Esophagus (tissue), 2 donors: ENCODE results near the gene LRRC8C. TPM values are rescaled to one million over a fixed set of nuclear protein-coding genes. Genes with fewer than 3 reads are reported as not detected.

Experiments used
- H3K27ac ChIP-seq, 2 donors: one replicate each; pipeline ENCODE4 v1.5.1; 2013; ENCODE audit warnings: low read depth in 2 of 2, mild to moderate bottlenecking in 2 of 2, inconsistent platforms in 1 of 2, low read length in 1 of 2, moderate library complexity in 1 of 2
- H3K27me3 ChIP-seq, 2 donors: one replicate each; pipeline ENCODE4 v1.6.1; 2013; ENCODE audit warnings: low read length in 2 of 2, control low read depth in 1 of 2, mild to moderate bottlenecking in 1 of 2; ENCODE audit not compliant: insufficient read depth in 2 of 2, control insufficient read depth in 1 of 2
- H3K36me3 ChIP-seq, 2 donors: one replicate each; pipeline ENCODE4 v1.6.1; 2013; ENCODE audit warnings: low read length in 1 of 2; ENCODE audit not compliant: control insufficient read depth in 2 of 2, insufficient read depth in 2 of 2
- H3K4me1 ChIP-seq, 2 donors: one replicate each; pipeline ENCODE4 v1.6.1; 2013; ENCODE audit warnings: low read length in 1 of 2; ENCODE audit not compliant: control insufficient read depth in 2 of 2, insufficient read depth in 2 of 2
- H3K4me3 ChIP-seq, 2 donors: one replicate each; pipeline ENCODE4 v1.5.1; 2013; ENCODE audit warnings: low read length in 2 of 2, mild to moderate bottlenecking in 2 of 2, low read depth in 1 of 2, moderate library complexity in 1 of 2
- H3K9me3 ChIP-seq, 2 donors: one replicate each; pipeline ENCODE4 v1.6.1; 2013; ENCODE audit warnings: mild to moderate bottlenecking in 2 of 2, low read depth in 1 of 2, low read length in 1 of 2, moderate library complexity in 1 of 2; ENCODE audit not compliant: control insufficient read depth in 2 of 2, insufficient read depth in 1 of 2
- WGBS, 2 donors: extraction: QIAGEN DNeasy Blood & Tissue Kit; methylation state at CpG; one replicate each; pipeline ENCODE4 v1.1.7; 2013; 5-methylcytosine and 5-hydroxymethylcytosine counted together
- polyA plus RNA-seq, 2 donors: library from polyadenylated mRNA; stranded (reverse); fragments of 200-250 nt; gene quantifications; one replicate each; pipeline ENCODE4 v1.2.3, GENCODE V29; 2013
- donor health status: healthy with polysubstance abuse.
- donor health status: Bipolar disorder and iron deficiency.

Gene LRRC8C
- polyA plus RNA-seq, 2 donors, result 0.69 to 0.80 TPM

DNA sequence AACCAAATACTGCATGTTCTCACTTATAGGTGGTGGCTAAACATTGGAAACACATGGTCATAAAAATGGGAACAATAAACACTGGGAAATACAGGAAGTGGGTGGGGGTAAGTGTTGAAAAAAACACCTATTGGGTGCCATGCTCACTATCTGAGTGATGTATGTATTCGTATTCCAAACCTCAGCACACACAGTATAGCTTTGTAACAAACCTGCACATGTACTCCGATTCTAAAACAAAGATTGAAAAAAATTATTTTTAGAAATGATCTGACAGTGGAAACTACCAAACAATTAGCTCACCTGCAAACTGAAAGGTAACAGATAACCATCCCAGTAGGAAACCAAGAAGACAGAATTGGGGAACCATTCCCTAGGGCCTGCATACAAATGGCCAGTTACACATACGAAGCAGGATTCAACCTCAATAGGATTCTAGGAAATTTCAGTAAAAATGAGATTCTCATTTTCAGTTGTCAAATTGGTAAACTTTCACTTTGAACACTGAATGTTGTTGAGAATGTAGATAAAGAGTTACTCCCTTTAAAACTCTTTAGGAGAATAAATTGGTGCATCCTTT is 99.8 kb downstream of the LRRC8C start:
- H3K4me1 ChIP-seq, result peaks cover 0 to 2% of the 10 kb centered on the region in 2 donors
- H3K27ac ChIP-seq, result no peak overlapping the region
- 75 to 80% methylated on average over 3 of the region's 3 CpGs for whole genome bisulfite sequencing, 2 donors

DNA sequence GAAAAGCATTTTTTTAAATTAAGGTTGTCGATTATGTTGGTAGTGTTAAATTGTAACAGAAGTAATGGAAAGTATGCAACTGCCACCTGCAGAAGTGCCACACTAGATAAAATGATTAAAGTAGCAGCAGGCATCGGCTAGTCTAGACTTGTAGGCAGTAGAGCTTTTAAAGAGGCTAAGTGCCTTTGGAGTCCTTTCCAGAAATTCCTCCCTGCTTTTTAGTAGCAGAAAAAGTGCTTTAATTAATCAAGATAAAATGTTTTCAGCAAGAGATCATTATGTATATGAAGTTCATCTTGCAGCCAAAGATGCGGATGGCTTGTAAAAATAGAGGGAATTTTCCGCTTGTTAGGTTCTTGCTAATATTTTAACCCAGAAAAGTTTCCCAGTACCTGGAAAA is 100.8 kb downstream of the LRRC8C start:
- Histone ChIP-seq H3K36me3 (no peaks in the 10 kb centered on the region), H3K9me3 (no peaks in the 10 kb centered on the region), H3K4me3 (no peak overlapping the region), H3K27me3 (no peaks in the 10 kb centered on the region), H3K27ac (no peak overlapping the region), H3K4me1 (peaks cover 0 to 2% of the 10 kb centered on the region in 2 donors)
- WGBS, 2 donors, result 60 to 73% methylated on average over 4 of the region's 4 CpGs

More for the DNA sequence above, 99.8 kb downstream of the LRRC8C start:
- Histone ChIP-seq H3K36me3 (no peaks in the 10 kb centered on the region), H3K4me3 (no peak overlapping the region), H3K27me3 (no peaks in the 10 kb centered on the region), H3K9me3 (no peaks in the 10 kb centered on the region)

GRCh38 chr1:89734442-89734841 is 101.5 kb downstream of the LRRC8C start:
- Histone ChIP-seq H3K9me3 (no peaks in the 10 kb centered on the region), H3K27me3 (no peaks in the 10 kb centered on the region), H3K4me3 (no peak overlapping the region), H3K36me3 (no peaks in the 10 kb centered on the region), H3K27ac (no peak overlapping the region), H3K4me1 (peaks cover 0 to 2% of the 10 kb centered on the region in 2 donors)
- 52 to 60% methylated on average over 3 of the region's 3 CpGs for WGBS, 2 donors

- 13 to 26% methylated on average over 1 of the region's 1 CpG for WGBS, 2 donors
- Histone ChIP-seq H3K27me3 (no peaks in the 10 kb centered on the region), H3K4me3 (no peak overlapping the region), H3K36me3 (no peaks in the 10 kb centered on the region), H3K4me1 (peaks cover 0 to 2% of the 10 kb centered on the region in 2 donors), H3K27ac (no peak overlapping the region), H3K9me3 (no peaks in the 10 kb centered on the region)
Observed at GRCh38 chr1:89735479-89735878, 102.6 kb downstream of the LRRC8C start.

DNA sequence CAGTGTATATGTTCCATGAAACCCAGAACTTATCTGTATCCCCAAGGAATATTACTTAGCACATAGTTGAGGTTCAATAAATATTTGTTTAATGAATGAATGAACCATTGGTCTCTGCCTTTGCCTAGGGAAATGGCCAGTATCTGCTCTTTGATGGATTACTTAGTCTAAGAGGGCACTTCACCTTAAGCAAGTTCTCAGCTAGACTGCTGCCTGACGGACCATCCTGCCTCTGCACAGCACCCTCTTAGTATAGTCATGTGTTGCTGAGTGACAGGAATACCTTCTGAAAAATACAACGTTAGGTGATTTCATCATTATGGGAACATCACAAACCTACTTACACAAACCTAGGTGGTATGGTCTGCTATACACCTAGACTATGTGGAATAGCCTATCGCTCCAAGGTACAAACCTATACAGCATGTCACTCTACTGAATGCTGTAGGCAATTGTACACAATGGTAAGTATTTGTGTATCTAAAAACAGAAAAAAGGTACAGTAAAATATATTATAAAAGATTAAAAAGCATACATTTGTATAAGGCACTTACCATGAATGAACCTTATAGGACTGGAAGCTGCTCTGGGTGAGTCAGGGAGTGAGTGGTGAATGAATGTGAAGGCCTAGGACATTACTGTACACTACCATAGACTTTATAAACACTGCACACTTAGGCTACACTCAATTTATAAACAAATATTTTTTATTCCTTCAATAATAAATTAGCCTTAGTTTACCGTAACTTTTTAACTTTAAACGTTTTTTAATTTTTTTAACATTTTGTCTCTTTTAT is 104.2 kb downstream of the LRRC8C start:
- Histone ChIP-seq H3K27ac (no peak overlapping the region), H3K27me3 (no peaks in the 10 kb centered on the region)
- 90 to 93% methylated on average over 5 of the region's 5 CpGs for WGBS, 2 donors

GRCh38 chr1:89737985-89738510 is 105.1 kb downstream of the LRRC8C start:
- no peak overlapping the region for H3K27ac ChIP-seq
- no peaks in the 10 kb centered on the region for H3K27me3 ChIP-seq
- no peaks in the 10 kb centered on the region for H3K36me3 ChIP-seq
- 90 to 92% methylated on average over 10 of the region's 10 CpGs for WGBS, 2 donors
- H3K4me1 ChIP-seq, result peaks cover 0 to 2% of the 10 kb centered on the region in 2 donors
- no peaks in the 10 kb centered on the region for H3K9me3 ChIP-seq
- H3K4me3 ChIP-seq, result no peak overlapping the region

More for the DNA sequence above, 104.2 kb downstream of the LRRC8C start:
- H3K9me3 ChIP-seq, result no peaks in the 10 kb centered on the region
- no peak overlapping the region for H3K4me3 ChIP-seq
- peaks cover 0 to 2% of the 10 kb centered on the region in 2 donors for H3K4me1 ChIP-seq
- H3K36me3 ChIP-seq, result no peaks in the 10 kb centered on the region

- Histone ChIP-seq H3K9me3 (no peaks in the 10 kb centered on the region), H3K36me3 (no peaks in the 10 kb centered on the region), H3K4me3 (peak overlapping the region in 1 of 2 donors; percentile 9), H3K4me1 (peaks cover 0 to 2% of the 10 kb centered on the region in 2 donors), H3K27me3 (no peaks in the 10 kb centered on the region), H3K27ac (peak overlapping the region; percentile 2 to 43)
- WGBS, 2 donors, result 36 to 48% methylated on average over 10 of the region's 10 CpGs
Observed at GRCh38 chr1:89739013-89739843, 106.3 kb downstream of the LRRC8C start.

DNA sequence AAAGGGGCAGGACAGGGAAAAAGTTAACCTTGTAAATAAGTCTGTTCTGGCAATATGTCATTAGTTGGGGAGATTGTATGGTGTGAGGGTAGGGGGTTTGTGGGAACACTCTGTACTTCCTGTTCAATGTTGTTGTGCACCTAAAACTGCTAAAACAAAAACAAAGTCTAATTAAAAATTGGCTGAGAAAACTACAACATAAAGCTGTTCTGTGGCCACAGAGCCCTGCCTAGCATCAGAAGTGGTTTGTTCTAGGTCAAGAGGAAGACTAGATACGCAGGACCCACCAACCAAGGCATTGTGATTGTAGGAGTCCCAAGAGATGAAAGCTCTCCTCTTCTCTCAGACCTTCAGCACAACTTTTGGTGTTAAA is 106.9 kb downstream of the LRRC8C start:
- WGBS, 2 donors, result 81 to 84% methylated on average over 1 of the region's 1 CpG
- H3K27me3 ChIP-seq, result no peaks in the 10 kb centered on the region

GRCh38 chr1:89743788-89744187 is 110.9 kb downstream of the LRRC8C start:
- no peaks in the 10 kb centered on the region for H3K27me3 ChIP-seq
- H3K27ac ChIP-seq, result no peak overlapping the region
- no peaks in the 10 kb centered on the region for H3K4me1 ChIP-seq
- H3K36me3 ChIP-seq, result no peaks in the 10 kb centered on the region
- WGBS, 2 donors, result 45 to 55% methylated on average over 4 of the region's 4 CpGs
- H3K4me3 ChIP-seq, result no peak overlapping the region
- no peaks in the 10 kb centered on the region for H3K9me3 ChIP-seq

More for the DNA sequence above, 106.9 kb downstream of the LRRC8C start:
- Histone ChIP-seq H3K4me1 (peaks cover 0 to 2% of the 10 kb centered on the region in 2 donors), H3K27ac (peak overlapping the region in 1 of 2 donors; percentile 43), H3K4me3 (no peak overlapping the region), H3K9me3 (no peaks in the 10 kb centered on the region), H3K36me3 (no peaks in the 10 kb centered on the region)
